ENCODE results near the gene SURF6.
A peak's percentile ranks its signal among the peaks of the same experiment; 100 is the strongest.

The SURF6 gene

GRCh38 chr9:133354766-133355165 lies 18.8 kb upstream of the SURF6 start:
- in situ Hi-C loops (cut with MboI; ENCODE audit: low pct_unique_long_range_greater_than_20kb, low sequenced_read_pairs, unreplicated experiment): no loop called here
- no peak for DNase-seq (ENCODE audit: low spot score)
- TF ChIP-seq CTCF (IDR thresholded peaks at IDR 0.05; ENCODE audit: extremely low read depth, insufficient read depth, missing control alignments): no peak

GRCh38 chr9:133353548-133353947 lies 17.6 kb upstream of the SURF6 start:
- DNase-seq (ENCODE audit: low spot score): no peak
- in situ Hi-C loops (cut with MboI; ENCODE audit: low pct_unique_long_range_greater_than_20kb, low sequenced_read_pairs, unreplicated experiment): no loop called here

GRCh38 chr9:133352635-133353340 lies 16.8 kb upstream of the SURF6 start:
- in situ Hi-C loops (cut with MboI; ENCODE audit: low pct_unique_long_range_greater_than_20kb, low sequenced_read_pairs, unreplicated experiment): no loop called here
- no peak for TF ChIP-seq CTCF (IDR thresholded peaks at IDR 0.05; ENCODE audit: extremely low read depth, insufficient read depth, missing control alignments)
- DNase-seq (ENCODE audit: low spot score): no peak

More at GRCh38 chr9:133353548-133353947, 17.6 kb upstream of the SURF6 start:
- TF ChIP-seq CTCF (IDR thresholded peaks at IDR 0.05; ENCODE audit: extremely low read depth, insufficient read depth, missing control alignments): no peak

- DNase-seq (ENCODE audit: low spot score): peak; percentile 58
- TF ChIP-seq CTCF (IDR thresholded peaks at IDR 0.05; ENCODE audit: extremely low read depth, insufficient read depth, missing control alignments): peak; percentile 65
- in situ Hi-C loops (cut with MboI; ENCODE audit: low pct_unique_long_range_greater_than_20kb, low sequenced_read_pairs, unreplicated experiment): no loop called here
These were observed 16.1 kb upstream of the SURF6 start for GRCh38 chr9:133351908-133352634.

GRCh38 chr9:133351526-133351907 lies 15.5 kb upstream of the SURF6 start:
- in situ Hi-C loops (cut with MboI; ENCODE audit: low pct_unique_long_range_greater_than_20kb, low sequenced_read_pairs, unreplicated experiment): no loop called here
- TF ChIP-seq CTCF (IDR thresholded peaks at IDR 0.05; ENCODE audit: extremely low read depth, insufficient read depth, missing control alignments): no peak
- DNase-seq (ENCODE audit: low spot score): no peak

GRCh38 chr9:133349965-133350616 lies 14.1 kb upstream of the SURF6 start:
- in situ Hi-C loops (cut with MboI; ENCODE audit: low pct_unique_long_range_greater_than_20kb, low sequenced_read_pairs, unreplicated experiment): no loop called here
- no peak for TF ChIP-seq CTCF (IDR thresholded peaks at IDR 0.05; ENCODE audit: extremely low read depth, insufficient read depth, missing control alignments)
- no peak for DNase-seq (ENCODE audit: low spot score)

All from GM13977 (cell line).